GM20431 (cell line): ENCODE data around the gene NFIC.
"Not testable (repeated sequence)": the region's sequence is repeated elsewhere in the genome, so short reads cannot be mapped to it uniquely, and the experiment has no call there.

ENCODE experiments used
- in situ Hi-C: fragments of 300-500 bp; cut with MseI, MboI; formaldehyde crosslinking; loops from one replicate; pipeline ENCODE4 v1.15.0; 2020; ENCODE audit warnings: low sequenced_read_pairs; ENCODE audit not compliant: unreplicated experiment

Gene NFIC

GRCh38 chr19:3443840-3444694 is 77.7 kb downstream of the NFIC start:
- in situ Hi-C loops: no loop called here

GRCh38 chr19:3444695-3445234 is 78.4 kb downstream of the NFIC start:
- in situ Hi-C loops: no loop called here

- in situ Hi-C loops: not testable (repeated sequence)
Measured at GRCh38 chr19:3446657-3447056, 80.3 kb downstream of the NFIC start.

- in situ Hi-C loops: no loop called here
Measured at GRCh38 chr19:3448616-3449334, 82.4 kb downstream of the NFIC start.

GRCh38 chr19:3450796-3451411 is 84.5 kb downstream of the NFIC start:
- in situ Hi-C loops: no loop called here

- in situ Hi-C loops: no loop called here
Measured at GRCh38 chr19:3451451-3451866, 85.1 kb downstream of the NFIC start.

- in situ Hi-C loops: no loop called here
Measured at GRCh38 chr19:3452171-3452941, 86.0 kb downstream of the NFIC start.

GRCh38 chr19:3452942-3453214 is 86.5 kb downstream of the NFIC start:
- in situ Hi-C loops: not testable (repeated sequence)

- in situ Hi-C loops: no loop called here
Measured at GRCh38 chr19:3453840-3454239, 87.5 kb downstream of the NFIC start.

- in situ Hi-C loops: no loop called here
Measured at GRCh38 chr19:3454656-3455392, 88.4 kb downstream of the NFIC start.

- in situ Hi-C loops: no loop called here
Measured at GRCh38 chr19:3455393-3455955, 89.1 kb downstream of the NFIC start.

GRCh38 chr19:3455960-3456601 is 89.7 kb downstream of the NFIC start:
- in situ Hi-C loops: no loop called here

GRCh38 chr19:3456925-3457527 is 90.6 kb downstream of the NFIC start:
- in situ Hi-C loops: no loop called here

GRCh38 chr19:3457528-3458228 is 91.3 kb downstream of the NFIC start:
- in situ Hi-C loops: no loop called here

- in situ Hi-C loops: no loop called here
Measured at GRCh38 chr19:3458229-3459088, 92.1 kb downstream of the NFIC start.

GRCh38 chr19:3459089-3459881 is 92.9 kb downstream of the NFIC start:
- in situ Hi-C loops: no loop called here
